NCI-H526 (cell line): ENCODE results near the gene GUCA2B.

Source experiments
- DNase-seq, 2 experiments: peaks; one replicate each; lab custom pipeline; 2025; lab: John Stamatoyannopoulos, UW

Gene GUCA2B

DNA sequence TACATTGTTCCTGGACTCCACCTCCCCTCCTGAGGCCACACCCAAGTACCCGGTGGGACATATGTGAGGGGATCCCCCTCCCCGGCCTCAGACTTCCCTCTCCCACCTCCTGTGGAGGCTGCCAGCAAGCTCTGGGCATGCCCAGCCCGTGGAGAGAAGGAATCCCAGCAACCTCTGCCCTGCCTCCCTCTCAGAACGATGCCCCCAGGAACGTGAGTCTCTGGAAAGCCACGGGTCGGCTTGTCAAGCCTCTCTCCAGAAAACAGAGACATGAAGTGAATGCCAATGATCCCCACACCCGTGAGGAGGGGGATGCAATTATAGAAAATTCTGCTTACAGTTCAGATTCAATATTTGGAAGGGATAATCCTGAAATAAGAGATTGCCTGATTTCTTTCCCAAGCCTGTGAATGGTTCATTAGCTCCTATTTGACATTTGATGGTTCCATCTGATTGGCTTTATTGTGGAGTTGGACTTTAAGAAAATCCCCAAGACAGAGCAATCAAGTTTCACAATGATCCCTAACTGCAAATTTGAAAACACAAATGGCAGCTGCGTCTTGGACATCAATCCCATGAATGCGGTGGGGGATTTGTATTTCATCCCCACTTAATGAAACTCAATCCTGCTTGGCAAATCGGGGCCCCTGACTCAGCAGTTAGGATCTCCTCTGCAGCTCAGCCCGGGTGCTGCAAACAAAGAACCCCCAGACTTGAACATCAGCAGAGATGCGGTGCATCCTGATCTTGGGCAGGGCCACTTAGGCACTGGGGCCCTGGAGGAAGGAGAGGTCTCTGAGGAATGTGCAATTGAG is 9.1 kb upstream of the GUCA2B start:
- no peak for DNase-seq

DNA sequence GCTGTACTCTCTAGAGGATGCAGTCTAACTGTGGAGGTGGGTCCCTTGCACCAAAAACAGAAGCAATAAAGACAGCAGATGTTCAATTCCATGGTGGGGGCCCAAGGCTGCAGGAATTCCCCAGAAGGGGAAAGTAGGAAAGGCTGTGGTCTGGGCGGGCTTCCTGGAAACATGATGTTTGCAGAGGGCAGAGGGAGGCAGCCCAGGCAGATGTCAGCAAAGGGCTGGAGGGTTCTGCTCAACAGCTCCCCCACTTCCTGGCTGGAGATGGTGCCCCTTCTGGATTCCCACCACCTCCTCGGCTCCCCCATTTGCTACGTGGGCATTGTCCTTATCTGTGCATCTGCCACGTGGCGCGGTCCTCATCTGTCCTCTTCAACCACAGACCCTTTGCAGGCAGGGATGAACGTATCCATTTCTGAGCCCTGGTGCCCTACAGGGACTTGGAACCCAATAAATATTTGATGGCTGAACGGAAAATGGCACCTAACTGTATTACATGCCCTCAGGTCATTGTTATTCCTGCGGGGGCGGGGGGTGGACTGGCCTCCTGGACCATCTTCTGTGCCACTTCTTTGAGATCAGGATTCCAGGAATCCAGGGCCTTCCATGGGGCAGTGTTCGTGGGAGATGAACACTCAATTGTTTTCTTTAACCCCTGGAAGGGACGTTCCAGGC is 8.4 kb upstream of the GUCA2B start:
- no peak for DNase-seq

DNA sequence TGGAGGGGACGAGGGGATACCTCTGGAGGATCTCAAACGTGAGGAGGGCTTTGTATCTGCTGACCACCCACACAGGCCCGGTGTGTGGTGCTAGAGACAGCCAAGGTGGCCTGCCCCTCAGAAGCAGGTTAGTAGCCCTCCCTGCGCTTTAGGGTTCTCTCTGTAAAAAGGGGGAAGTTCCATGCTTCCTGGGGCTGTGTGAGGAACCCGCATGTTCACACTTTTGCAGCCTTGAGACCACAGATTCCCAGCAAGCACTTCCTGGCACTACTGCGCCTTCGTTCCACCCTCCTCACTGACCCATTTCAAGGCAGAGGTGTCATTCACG is 7.9 kb upstream of the GUCA2B start:
- DNase-seq: no peak

DNA sequence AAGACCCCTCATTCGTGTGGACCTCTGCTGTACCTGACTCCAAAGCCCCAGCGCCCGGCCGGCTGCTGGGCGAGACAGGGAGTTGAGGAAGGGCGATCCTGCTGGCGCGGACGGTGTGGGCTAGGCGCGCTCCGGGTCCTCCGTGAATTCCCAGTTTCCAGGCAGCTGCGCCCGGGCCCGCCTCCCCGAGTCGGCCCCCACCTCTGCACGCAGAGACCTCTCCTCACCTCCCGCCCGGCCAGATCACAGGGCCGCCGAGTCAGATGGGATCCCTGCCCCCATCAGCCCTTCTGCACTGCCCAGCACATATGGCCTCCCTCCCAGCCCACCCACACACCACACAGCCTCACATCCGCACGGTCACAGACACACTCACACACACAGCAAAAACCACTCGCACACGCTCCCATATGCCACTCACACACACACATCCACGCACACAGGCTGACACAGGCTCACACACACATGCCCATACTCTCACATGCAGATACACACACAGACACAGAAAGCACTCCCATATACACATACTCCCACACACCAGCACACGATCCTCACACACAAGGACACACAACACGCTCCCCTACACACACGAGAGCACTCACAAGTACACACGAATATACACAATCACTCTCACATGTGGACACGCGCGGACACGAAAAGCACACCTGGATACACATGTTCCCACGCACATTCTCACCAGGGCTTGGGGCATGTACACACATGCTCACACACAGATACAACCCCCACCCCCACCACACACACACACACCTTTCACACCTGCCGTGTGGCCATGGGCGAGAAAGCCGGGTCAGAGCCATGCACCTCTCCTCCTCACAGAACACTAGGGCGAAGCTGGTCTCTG is 7.2 kb upstream of the GUCA2B start:
- DNase-seq: peak in 1 of 2 experiments; percentile 45

DNA sequence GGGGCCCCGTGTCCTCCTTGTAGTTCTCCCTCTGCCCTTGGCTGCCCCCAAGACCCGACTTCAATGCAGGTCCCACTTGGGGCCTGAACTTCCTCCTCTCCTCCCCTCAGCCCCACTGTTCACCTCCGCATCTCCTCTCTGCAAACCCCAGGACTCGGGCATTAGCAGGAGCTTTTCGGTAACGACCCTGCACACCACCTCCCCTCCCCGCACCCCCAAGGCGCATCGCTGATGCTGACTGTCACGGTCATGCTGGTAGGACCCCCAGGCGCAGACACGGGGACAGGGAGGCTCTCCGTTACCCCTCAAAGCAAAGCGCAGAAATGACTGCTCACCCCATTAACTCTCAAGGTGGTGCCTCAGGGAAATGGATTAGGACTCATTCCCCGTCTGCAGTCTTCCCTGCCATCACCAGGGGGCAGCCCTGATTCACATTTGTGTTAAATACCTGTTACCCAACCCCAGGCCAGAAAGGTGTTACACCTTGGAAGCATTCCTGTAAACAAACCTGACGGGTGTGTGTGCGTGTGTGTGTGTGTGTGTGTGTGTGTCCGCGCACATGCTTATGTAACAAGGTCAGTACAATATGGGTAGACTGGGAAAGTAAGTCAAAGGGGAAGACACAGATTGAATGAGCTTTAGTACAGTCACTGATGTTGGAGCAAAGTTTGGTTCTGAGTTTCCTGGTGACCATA is 6.4 kb upstream of the GUCA2B start:
- peak; percentile 88 to 95 for DNase-seq

DNA sequence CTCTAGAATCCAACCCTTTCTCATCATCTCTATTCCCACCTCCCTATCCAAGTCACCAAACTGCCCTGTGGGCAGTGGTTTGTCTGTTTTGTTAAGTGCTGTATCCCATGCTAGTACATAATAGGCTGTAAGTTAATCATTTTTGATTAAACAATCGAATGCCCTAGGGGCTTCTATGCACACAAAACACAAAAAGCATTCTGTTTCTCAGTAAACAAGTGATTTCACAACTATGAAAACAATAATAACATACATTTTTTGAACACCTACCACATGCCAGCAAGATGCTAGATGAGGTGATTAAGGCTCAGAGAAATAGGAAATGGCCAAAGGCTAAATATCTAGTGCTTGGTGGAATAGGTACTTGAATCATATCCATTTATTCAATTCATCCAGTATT is 5.0 kb upstream of the GUCA2B start:
- no peak for DNase-seq

DNA sequence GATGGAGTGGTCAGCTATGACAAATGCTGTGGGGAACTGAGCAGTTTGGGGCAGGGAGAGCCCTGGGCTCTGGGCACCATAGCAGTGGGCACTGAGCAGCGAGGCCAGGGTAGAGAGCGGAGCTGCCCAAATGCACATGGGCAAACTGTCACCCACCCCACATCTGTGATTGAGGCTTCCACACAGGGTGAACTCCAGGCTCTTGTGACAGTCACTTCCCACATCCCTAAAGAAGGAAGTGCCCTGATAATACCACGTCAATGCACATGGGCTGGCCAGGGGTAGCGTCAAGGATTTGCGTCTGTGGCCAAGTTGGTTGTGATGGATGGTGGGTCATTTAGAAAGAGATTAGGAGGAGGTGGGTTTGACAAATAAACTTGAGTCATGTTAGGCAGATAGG is 2.6 kb upstream of the GUCA2B start:
- no peak for DNase-seq

DNA sequence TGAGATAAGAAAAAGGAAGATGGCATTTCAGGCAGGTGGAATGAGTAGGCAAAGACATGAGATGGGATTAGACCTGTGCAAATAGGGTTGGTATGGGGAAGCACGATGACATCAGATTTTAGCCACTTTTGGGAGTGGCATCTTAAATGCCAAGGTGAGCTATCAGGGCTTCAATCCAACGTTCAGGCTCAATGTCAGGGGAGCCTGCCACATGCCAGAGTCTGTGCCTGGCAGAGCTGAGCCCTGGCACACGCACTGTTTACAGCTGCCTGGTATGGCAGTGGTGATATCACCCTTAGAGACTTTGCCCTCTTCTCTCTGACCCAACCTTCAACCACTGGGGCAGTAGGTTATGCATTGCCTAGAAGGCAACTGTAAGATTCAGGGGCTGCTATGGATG is 1.1 kb upstream of the GUCA2B start:
- DNase-seq: no peak

DNA sequence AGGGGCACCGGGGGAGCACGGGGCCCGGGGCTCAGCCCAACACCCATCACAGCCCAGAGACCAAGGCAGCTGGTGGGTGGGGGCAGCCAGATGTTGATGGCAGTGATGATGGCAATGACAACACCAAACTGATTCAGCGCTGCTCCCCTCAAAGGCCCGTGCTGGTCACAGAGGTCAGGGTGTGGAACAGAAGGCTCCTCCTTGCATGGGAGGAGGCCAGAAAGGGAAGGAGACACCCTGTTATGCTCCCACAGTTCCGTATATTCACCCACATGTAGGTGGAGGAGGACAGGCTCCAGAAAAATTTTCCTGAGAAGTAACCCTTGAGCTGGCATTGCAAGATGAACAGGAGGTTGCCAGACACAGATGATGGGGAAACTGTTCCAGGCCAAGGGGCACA is 414 bp downstream of the GUCA2B start:
- no peak for DNase-seq

DNA sequence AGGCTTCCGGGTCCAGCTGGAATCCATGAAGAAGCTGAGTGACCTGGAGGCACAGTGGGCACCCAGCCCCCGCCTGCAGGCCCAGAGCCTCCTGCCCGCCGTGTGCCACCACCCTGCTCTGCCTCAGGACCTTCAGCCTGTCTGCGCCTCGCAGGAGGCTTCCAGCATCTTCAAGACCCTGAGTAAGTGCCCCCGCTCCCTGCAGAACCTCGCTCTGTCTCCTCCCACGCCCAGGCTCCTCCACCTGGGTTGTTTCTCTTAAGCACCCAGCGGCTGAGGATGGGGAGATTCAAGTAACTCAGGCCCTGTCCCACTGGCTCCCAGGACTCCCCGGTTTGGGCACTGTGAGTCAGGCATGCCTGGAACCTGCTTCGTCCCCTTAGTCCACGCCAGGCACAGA is 1.5 kb downstream of the GUCA2B start:
- DNase-seq: no peak

DNA sequence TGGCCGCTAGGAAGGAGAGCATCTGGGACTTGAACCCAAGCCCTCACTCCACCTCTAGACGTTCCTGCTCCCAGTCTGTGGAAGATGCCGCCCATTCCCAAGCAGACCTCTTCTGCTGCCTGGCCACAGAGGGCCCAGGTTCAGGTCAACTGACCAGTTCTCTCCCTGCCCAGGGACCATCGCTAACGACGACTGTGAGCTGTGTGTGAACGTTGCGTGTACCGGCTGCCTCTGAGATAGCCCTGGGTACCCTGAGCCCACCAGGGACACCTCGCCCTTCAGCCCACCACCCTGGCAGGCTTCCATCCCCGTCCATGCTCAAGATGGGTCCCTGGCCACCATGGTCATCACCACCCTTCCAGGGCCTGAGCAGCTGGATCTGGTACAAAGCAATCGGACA is 2.2 kb downstream of the GUCA2B start:
- no peak for DNase-seq

DNA sequence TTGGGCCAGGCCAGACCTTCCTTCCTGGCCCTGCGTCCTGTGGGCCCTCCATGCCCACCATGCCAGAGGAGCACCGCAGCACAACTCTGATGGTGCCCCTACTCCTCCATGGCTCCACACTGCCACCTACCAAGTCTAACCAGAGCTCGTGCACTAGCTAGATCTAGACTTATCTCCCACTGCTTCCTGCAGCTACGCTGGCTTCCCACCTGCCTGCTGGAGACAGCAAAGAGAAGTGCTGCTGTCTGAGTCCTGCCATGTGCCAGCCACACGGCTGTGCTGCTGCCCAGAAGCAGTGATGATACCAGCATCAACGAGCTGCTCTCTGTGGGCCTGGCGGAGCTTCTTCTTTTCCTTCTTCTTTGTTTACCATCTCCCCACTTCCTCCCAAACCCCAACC is 4.5 kb downstream of the GUCA2B start:
- DNase-seq: peak; percentile 37 to 66

DNA sequence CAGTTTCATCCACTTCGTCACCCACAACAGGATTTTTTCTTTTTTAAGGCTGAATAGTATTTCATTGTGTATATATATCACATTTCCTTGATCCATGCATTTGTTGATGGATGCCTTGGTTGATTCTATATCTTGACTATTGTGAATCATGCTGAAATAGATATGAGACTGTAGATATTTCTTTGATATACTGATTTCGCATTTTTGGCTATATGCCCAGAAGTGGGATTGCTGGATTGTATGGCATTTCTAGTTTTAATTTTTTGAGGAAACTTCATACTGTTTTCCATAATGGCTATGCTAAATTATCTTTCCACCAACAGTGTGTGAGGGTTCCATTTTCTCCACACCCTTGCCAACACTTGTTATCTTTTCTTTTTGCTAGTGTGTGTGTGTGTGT is 5.0 kb downstream of the GUCA2B start:
- DNase-seq: no peak

DNA sequence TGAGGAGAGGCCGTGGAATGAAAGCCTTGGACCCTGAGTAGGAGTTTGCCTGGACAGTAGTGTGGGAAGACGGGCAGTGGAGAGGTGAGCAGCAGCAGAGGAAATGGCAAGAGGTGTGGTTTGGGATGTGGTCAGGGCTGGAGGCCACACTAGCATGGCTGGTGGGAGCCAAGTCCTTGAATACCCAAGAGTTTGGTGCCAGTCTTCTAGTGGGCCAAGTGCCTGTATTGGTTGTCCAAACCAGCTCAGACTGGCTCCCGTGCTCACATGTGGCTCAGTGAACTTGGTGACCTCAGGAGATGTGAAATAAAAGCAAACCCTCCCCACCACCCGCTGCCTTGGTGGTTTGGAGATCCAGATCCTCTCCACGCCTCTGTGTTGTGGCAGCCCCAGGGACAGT is 9.0 kb downstream of the GUCA2B start:
- DNase-seq: no peak

DNA sequence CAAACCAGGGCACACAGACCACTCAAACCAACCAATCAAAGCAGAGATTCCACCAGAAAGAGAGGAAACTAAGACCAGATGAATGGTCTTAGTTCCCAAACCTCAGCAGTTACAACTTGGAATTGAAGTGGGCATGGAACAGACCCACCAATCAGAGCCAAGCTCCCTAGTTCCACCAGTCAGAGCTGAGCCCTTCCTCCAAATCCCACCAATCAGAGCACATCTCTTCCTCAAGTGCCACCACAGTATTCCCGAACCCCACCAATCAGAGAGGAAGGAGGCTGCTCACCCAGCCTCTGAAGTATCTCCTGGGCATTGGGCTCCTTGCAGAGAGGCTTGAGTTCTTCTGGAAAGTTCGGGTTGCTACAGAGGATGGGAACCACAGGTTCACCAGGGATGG is 9.9 kb downstream of the GUCA2B start:
- DNase-seq: no peak

DNA sequence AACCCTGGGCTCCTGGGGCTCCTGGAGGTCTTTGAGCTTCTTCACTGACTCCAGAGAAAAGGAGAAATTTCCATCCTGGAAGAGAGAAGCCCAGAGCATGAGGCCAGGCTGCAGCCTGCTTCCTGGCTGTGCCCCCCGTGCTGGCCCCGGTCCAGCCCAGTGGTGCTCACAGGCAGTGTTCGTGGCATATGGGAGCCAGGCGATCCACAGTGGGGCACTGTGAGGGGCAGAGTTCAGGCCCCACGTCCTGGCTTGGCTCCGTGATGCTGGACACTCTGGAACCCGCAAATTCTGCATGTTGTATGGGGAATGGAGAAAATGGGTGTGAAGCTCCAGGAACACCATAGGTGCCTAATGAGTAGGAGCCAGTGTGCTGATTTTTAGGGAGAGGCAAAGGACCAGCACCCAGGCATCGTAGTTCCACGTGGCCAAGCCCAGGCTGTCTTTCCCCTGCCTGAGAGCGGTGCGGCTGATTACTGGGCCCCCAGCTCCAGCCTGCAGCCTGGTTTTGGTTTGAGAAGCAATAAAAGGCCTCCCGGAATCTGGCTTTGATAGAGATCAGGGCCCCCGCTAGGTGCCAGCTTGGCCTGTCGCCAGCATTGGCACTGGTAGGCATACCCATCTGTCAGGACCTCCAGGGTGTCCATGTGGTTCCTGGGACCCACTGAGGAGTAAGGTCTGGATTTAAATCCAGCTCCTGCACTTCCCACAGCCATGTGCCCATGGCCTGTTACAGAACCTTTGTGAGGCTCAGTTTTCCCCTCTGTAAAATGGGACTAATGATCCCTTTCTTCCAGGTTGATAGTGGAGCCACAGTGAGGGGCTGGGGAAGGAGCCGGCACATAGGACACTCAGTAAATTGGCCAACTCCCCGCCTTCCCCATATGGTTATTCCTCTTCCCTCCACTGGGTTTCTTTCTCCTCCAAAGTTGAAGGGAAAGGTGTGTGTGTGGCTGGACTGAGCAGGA is 10.6 kb downstream of the GUCA2B start:
- no peak for DNase-seq

DNA sequence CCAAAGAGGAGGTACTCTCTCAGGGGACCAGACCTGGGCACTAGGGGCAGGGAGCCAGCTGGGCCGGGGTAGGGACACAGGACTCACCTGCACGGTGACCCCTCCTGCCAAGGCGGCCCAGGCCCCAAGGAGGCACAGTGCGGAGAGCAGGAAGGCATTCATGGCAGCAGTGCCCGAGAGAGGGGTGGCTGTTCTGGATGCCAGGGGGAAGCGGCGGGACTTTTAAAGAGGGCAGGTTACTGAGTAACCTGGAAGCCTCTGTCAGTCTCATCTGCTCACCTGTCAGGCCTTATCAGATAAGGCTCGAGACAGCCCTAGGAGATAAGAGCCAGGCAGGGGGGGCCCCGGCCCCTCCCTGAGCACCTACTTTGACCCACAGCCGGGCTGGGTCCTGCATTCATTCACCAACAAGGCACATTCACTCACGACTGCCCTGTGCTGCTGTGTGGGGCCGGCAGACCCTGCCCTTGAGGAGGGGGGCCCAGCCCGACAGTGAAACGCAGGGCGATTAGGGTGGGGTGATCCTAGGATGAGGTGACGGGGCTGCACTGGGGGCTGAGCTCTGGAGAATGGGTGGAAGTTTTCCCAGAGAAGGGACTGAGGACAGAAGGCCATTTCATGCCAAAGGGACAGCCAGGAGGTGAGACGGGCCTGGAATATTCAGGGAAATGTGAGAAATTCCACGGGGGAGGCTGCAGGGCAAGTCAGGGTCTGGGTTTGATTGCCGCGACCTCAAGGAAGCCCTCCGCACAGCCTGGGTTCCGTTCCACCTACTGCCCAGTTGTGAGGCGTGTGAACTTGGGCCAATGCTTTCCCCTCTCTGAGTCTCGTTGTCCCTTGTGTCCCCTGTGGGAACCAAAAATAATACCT is 11.6 kb downstream of the GUCA2B start, which contains the start of gene GUCA2A:
GUCA2A (minus strand) TSS at position 195 of the 870 bp plus-strand sequence; CDS start at position 162, 33 bp downstream.
- DNase-seq: no peak

DNA sequence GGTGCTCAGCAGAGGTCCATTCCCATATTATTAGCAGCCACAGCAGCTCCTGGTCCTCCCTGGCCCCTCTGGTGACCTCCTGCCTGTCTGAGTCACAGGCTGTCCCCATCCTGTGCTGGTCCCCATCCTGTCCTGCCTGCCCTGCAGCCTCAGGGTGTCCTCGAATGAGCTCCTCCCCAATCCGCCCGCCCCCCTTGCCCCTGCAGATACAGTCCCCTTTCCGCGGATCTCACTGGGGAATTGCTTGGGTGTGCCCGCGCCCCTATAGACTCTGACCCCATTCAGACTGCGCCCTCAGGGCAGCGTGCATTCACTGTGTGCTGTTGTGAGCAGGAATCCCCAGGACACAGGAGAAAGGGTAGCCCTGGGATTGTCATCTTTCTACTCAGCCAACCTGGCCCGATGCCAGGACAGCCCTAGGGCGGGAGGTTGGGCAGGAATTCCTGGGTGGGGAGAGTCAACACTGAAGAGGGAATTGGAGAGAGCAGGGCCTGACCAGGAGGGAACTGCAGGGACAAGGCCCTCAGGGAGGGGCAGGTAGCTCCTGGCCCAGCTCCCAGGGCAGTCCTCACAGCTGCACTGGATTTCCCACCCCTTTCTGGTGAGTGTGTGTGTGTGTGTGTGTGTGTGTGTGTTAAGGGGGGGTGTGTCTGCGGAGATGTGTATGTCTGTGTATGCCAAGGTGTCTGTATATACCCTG is 12.5 kb downstream of the GUCA2B start:
- DNase-seq: peak; percentile 55 to 75
